Upper lobe of left lung (tissue), 4 donors: ENCODE results near the gene PSMC4.

Experiments used
- POLR2AphosphoS5 ChIP-seq, 2 donors: sonication (generic); formaldehyde crosslinking; IDR thresholded peaks; one replicate each; pipeline ENCODE4 v1.5.1; 2017; ENCODE audit warnings: antibody characterized with exemption in 2 of 2
- TF ChIP-seq, protein P1 (sequence below), 6 experiments: fragments of 450-650 bp in 4 of 6; fragments of 200-600 bp in 2 of 6; sonication (generic) in 2 of 6; IDR thresholded peaks; one replicate each; pipeline ENCODE4 v1.5.1; 2016 to 2019; ENCODE audit warnings: antibody characterized with exemption in 6 of 6

GRCh38 chr19:39953915-39954314 lies 17.1 kb upstream of the PSMC4 start:
- TF ChIP-seq POLR2AphosphoS5 (IDR thresholded peaks at IDR 0.05): no peak
- TF ChIP-seq, protein P1, sequence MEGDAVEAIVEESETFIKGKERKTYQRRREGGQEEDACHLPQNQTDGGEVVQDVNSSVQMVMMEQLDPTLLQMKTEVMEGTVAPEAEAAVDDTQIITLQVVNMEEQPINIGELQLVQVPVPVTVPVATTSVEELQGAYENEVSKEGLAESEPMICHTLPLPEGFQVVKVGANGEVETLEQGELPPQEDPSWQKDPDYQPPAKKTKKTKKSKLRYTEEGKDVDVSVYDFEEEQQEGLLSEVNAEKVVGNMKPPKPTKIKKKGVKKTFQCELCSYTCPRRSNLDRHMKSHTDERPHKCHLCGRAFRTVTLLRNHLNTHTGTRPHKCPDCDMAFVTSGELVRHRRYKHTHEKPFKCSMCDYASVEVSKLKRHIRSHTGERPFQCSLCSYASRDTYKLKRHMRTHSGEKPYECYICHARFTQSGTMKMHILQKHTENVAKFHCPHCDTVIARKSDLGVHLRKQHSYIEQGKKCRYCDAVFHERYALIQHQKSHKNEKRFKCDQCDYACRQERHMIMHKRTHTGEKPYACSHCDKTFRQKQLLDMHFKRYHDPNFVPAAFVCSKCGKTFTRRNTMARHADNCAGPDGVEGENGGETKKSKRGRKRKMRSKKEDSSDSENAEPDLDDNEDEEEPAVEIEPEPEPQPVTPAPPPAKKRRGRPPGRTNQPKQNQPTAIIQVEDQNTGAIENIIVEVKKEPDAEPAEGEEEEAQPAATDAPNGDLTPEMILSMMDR (IDR thresholded peaks at IDR 0.05): no peak
